GM23248 (cell line): Measurements from ENCODE around the gene SRSF7. TPM values are rescaled to one million over a fixed set of nuclear protein-coding genes. Genes with fewer than 3 reads are reported as not detected.
"Not testable (repeated sequence)": the region's sequence is repeated elsewhere in the genome, so short reads cannot be mapped to it uniquely, and the experiment has no call there.

Source experiments
- DNase-seq: peaks from one replicate; pipeline ENCODE4 v3.0.0-alpha.2; 2015
- H2AFZ ChIP-seq: fragments of 200-600 bp; sonication (generic); 2 replicates; pipeline ENCODE4 v1.6.1; 2016; ENCODE audit warnings: antibody characterized with exemption
- H3F3A ChIP-seq: fragments of 200-600 bp; sonication (generic); 2 replicates; pipeline ENCODE4 v1.6.1; 2016; ENCODE audit warnings: mild to moderate bottlenecking, antibody characterized with exemption, mixed run types; ENCODE audit not compliant: insufficient read depth
- H3K27ac ChIP-seq: fragments of 200-600 bp; sonication (generic); 2 replicates; pipeline ENCODE4 v1.5.1; 2016; ENCODE audit warnings: mild to moderate bottlenecking
- H3K27me3 ChIP-seq: fragments of 200-600 bp; sonication (generic); replicated peaks from 2 replicates; pipeline ENCODE4 v1.6.1; 2016; ENCODE audit warnings: mild to moderate bottlenecking; ENCODE audit not compliant: insufficient read depth
- H3K36me3 ChIP-seq: fragments of 200-600 bp; sonication (generic); 2 replicates; pipeline ENCODE4 v1.6.1; 2016; ENCODE audit warnings: low read depth, mild to moderate bottlenecking
- H3K4me1 ChIP-seq: fragments of 200-600 bp; sonication (generic); 2 replicates; pipeline ENCODE4 v1.6.1; 2016; ENCODE audit warnings: mild to moderate bottlenecking; ENCODE audit not compliant: insufficient read depth
- H3K4me2 ChIP-seq: fragments of 200-600 bp; sonication (generic); one replicate; pipeline ENCODE4 v1.6.1; 2016; ENCODE audit warnings: mild to moderate bottlenecking; ENCODE audit not compliant: unreplicated experiment
- H3K4me3 ChIP-seq: fragments of 200-600 bp; sonication (generic); 2 replicates; pipeline ENCODE4 v1.5.1; 2016; ENCODE audit warnings: mild to moderate bottlenecking
- H3K79me2 ChIP-seq: fragments of 200-600 bp; sonication (generic); 2 replicates; pipeline ENCODE4 v1.6.1; 2016; ENCODE audit warnings: mild to moderate bottlenecking; ENCODE audit not compliant: insufficient read depth
- H3K9ac ChIP-seq: fragments of 200-600 bp; sonication (generic); 2 replicates; pipeline ENCODE4 v1.6.1; 2016; ENCODE audit warnings: mild to moderate bottlenecking
- H3K9me2 ChIP-seq: fragments of 200-600 bp; sonication (generic); 2 replicates; pipeline ENCODE4 v1.6.1; 2016; ENCODE audit warnings: mixed run types, mild to moderate bottlenecking, moderate library complexity; ENCODE audit not compliant: insufficient read depth
- H3K9me3 ChIP-seq: fragments of 200-600 bp; sonication (generic); one replicate; pipeline ENCODE4 v1.6.1; 2017; ENCODE audit warnings: low read depth
- H4K20me1 ChIP-seq: fragments of 200-600 bp; sonication (generic); 2 replicates; pipeline ENCODE4 v1.6.0; 2016; ENCODE audit not compliant: insufficient read depth
- EZH2 ChIP-seq: fragments of 200-600 bp; sonication (generic); IDR thresholded peaks from 2 replicates; pipeline ENCODE4 v1.6.1; 2018; ENCODE audit warnings: antibody characterized with exemption, mild to moderate bottlenecking; ENCODE audit not compliant: insufficient read depth, poor library complexity, severe bottlenecking
- EZH2phosphoT487 ChIP-seq: fragments of 200-600 bp; sonication (generic); IDR thresholded peaks from 2 replicates; pipeline ENCODE4 v1.6.1; 2018; ENCODE audit warnings: antibody characterized with exemption, moderate library complexity, mild to moderate bottlenecking, low read depth; ENCODE audit not compliant: insufficient read depth
- WGBS, 2 experiments: methylation state at CpG; one replicate each; pipeline ENCODE4 v1.1.6; 2015 to 2017; ENCODE audit warnings: low lambda C conversion rate in 2 of 2, low coverage in 1 of 2; ENCODE audit errors: missing lambda C conversion rate in 2 of 2; 5-methylcytosine and 5-hydroxymethylcytosine counted together
- in situ Hi-C: fragments of 300-500 bp; cut with MboI; formaldehyde crosslinking; loops from 2 replicates; pipeline ENCODE4 v1.15.0; 2020
- polyA plus RNA-seq: library from polyadenylated mRNA; unstranded; fragments of >200 nt; fragmentation: Nextera tagmentation; extraction: Ambion mirVana; gene quantifications from 2 replicates; pipeline ENCODE4 v1.2.1, GENCODE V29; 2016
- total RNA-seq: library from RNA; depleted of rRNA; stranded (reverse); fragments of >200 nt; shearing (Covaris generic); gene quantifications from 2 replicates; pipeline ENCODE4 v1.2.3, GENCODE V29; 2014

The SRSF7 gene
- total and polyA plus RNA-seq, 2 experiments from 2014 or later: 86.5 to 156 TPM

DNA sequence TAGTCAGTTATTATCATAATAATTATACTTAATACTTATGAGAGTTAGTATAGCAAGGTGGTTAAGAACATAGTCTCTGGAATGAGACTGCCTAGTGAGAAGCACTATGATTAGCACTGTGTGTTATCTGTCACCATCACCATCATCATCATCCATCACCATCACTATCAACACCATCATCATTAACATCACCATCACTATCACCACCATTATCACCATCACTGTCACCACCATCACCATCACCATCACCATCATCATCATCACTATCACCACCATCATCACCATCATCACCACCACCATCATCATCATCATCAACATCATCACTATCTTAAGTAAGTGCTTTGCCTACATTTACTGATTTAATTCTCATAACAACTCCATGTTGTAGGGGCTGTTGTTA, 39.6 kb downstream of the SRSF7 start:
- H3K9me3 ChIP-seq: no peaks in the 10 kb centered on the region

GRCh38 chr2:38709567-38710194, 41.5 kb downstream of the SRSF7 start:
- DNase-seq: no peak
- no peak overlapping the region for H2AFZ ChIP-seq
- no peaks in the 10 kb centered on the region for H3K9me3 ChIP-seq
- TF ChIP-seq EZH2 (no peak), EZH2phosphoT487 (no peak)
- no peaks in the 10 kb centered on the region for H3K79me2 ChIP-seq
- H3K9me2 ChIP-seq: no peaks in the 10 kb centered on the region
- H3K27me3 ChIP-seq: no peaks in the 10 kb centered on the region
- in situ Hi-C loops: loop anchor here (10.0 kb wide), 1 partner anchor 105 kb away; the partner anchor contains the start of gene HNRNPLL
- H3K4me1 ChIP-seq: no peaks in the 10 kb centered on the region
- H3K36me3 ChIP-seq: no peaks in the 10 kb centered on the region
- 81 to 82% methylated on average over 5 of the region's 5 CpGs for WGBS, 2 experiments
- no peak overlapping the region for H3K9ac ChIP-seq
- H3K4me3 ChIP-seq: no peak overlapping the region
- H3K27ac ChIP-seq: no peak overlapping the region
- H3K4me2 ChIP-seq: no peak overlapping the region
- no peaks in the 10 kb centered on the region for H4K20me1 ChIP-seq
- H3F3A ChIP-seq: no peaks in the 10 kb centered on the region

More for the DNA sequence above, 39.6 kb downstream of the SRSF7 start:
- in situ Hi-C loops: loop anchor here (10.0 kb wide), 1 partner anchor 107 kb away; the partner anchor contains the start of gene HNRNPLL
- Histone ChIP-seq H3K36me3 (no peaks in the 10 kb centered on the region), H3K27ac (no peak overlapping the region), H3K4me3 (no peak overlapping the region), H4K20me1 (no peaks in the 10 kb centered on the region), H3K4me1 (peaks cover 6% of the 10 kb centered on the region; the same call in 1 of the 2 replicates), H3K79me2 (no peaks in the 10 kb centered on the region), H3F3A (no peaks in the 10 kb centered on the region), H3K9me2 (no peaks in the 10 kb centered on the region), H3K9ac (no peak overlapping the region), H3K27me3 (no peaks in the 10 kb centered on the region), H2AFZ (no peak overlapping the region), H3K4me2 (no peak overlapping the region)
- TF ChIP-seq EZH2 (no peak), EZH2phosphoT487 (no peak)
- DNase-seq: no peak

- no peak for DNase-seq
- H2AFZ ChIP-seq: no peak overlapping the region
Observed at GRCh38 chr2:38708900-38709566, 42.1 kb downstream of the SRSF7 start.

GRCh38 chr2:38708491-38708890, 42.7 kb downstream of the SRSF7 start:
- H3K9me3 ChIP-seq, H3K27ac ChIP-seq, H3K4me3 ChIP-seq, H3K4me1 ChIP-seq, H3K4me2 ChIP-seq, H3K79me2 ChIP-seq, in situ Hi-C loops, H2AFZ ChIP-seq, H4K20me1 ChIP-seq, H3K27me3 ChIP-seq, H3F3A ChIP-seq, H3K9ac ChIP-seq, DNase-seq, H3K36me3 ChIP-seq, H3K9me2 ChIP-seq: not testable (repeated sequence)
- 87 to 97% methylated on average over 8 to 9 of the region's 9 CpGs for WGBS, 2 experiments

More at GRCh38 chr2:38708900-38709566, 42.1 kb downstream of the SRSF7 start:
- Histone ChIP-seq H3K27me3 (no peaks in the 10 kb centered on the region), H4K20me1 (no peaks in the 10 kb centered on the region), H3K9me3 (no peaks in the 10 kb centered on the region), H3K36me3 (no peaks in the 10 kb centered on the region), H3K4me1 (no peaks in the 10 kb centered on the region), H3K4me2 (no peak overlapping the region), H3K9me2 (no peaks in the 10 kb centered on the region), H3K9ac (no peak overlapping the region), H3K79me2 (no peaks in the 10 kb centered on the region), H3K4me3 (no peak overlapping the region), H3F3A (no peaks in the 10 kb centered on the region), H3K27ac (no peak overlapping the region)
- no peak for TF ChIP-seq EZH2
- no peak for TF ChIP-seq EZH2phosphoT487
- in situ Hi-C loops: no loop called here
- WGBS, 2 experiments: 81 to 83% methylated on average over 12 of the region's 12 CpGs
